H1 (cell line): ENCODE results near the gene NF1.

Experiments
- CBX8 ChIP-seq: fragments of 300-800, 300-1000 bp; sonication (generic); IDR thresholded peaks from 2 replicates; pipeline ENCODE4 v1.7.1; 2016; ENCODE audit warnings: low read depth, low read length, borderline replicate concordance
- CHD2 ChIP-seq: IDR thresholded peaks from 2 replicates; pipeline ENCODE4 v1.6.1; 2012; ENCODE audit warnings: low read length, improper control_type of control experiment
- CREB1 ChIP-seq: IDR thresholded peaks from 2 replicates; pipeline ENCODE4 v1.6.1; 2012; ENCODE audit warnings: inconsistent platforms
- EZH2 ChIP-seq: fragments of 200-600 bp; sonication (generic); IDR thresholded peaks from 2 replicates; pipeline ENCODE4 v1.7.1; 2012; ENCODE audit warnings: low read depth, mild to moderate bottlenecking, moderate library complexity, low read length, inconsistent platforms; ENCODE audit not compliant: severe bottlenecking
- POLR2A ChIP-seq, 2 experiments: IDR thresholded peaks; 1 replicate in 1 of 2; 2 replicates in 1 of 2; pipeline ENCODE4 v1.6.1; 2011; ENCODE audit warnings: low read depth in 2 of 2, low read length in 2 of 2, mild to moderate bottlenecking in 2 of 2; ENCODE audit errors: control extremely low read depth in 1 of 2
- RFX5 ChIP-seq: IDR thresholded peaks from 2 replicates; pipeline ENCODE4 v1.6.1; 2011; ENCODE audit warnings: low read depth, low read length, improper control_type of control experiment, borderline replicate concordance
- YY1 ChIP-seq: IDR thresholded peaks from 2 replicates; pipeline ENCODE4 v1.6.1; 2011; ENCODE audit warnings: low read depth, mild to moderate bottlenecking, low read length

- TF ChIP-seq RFX5 (no peak), POLR2A (IDR thresholded peaks at IDR 0.05; ENCODE audit: control extremely low read depth in 1 of 2, low read depth in 2 of 2, low read length in 2 of 2) (no peak), CHD2 (no peak), EZH2 (no peak), YY1 (peak; percentile 78; the same call in 1 of the 2 replicates), CREB1 (no peak), CBX8 (no peak)
Measured at GRCh38 chr17:31425282-31426040, 330.7 kb downstream of the NF1 start.
